Kidney (tissue), 14 donors: ENCODE measurements around the gene SH2D4B. TPM values are rescaled to one million over a fixed set of nuclear protein-coding genes. Genes with fewer than 3 reads are reported as not detected.

Experiments used
- DNase-seq, 5 donors: peaks; one replicate each; pipeline ENCODE4 v3.0.0-alpha.2; 2013 to 2020
- FAIRE-seq: peaks from 2 replicates; lab custom pipeline; 2012; peaks lifted over from hg19 to GRCh38; lab: Jason Lieb, UNC
- H3K27ac ChIP-seq, 2 donors: one replicate each; pipeline ENCODE4 v1.7.0; 2013; ENCODE audit warnings: low read depth in 2 of 2, low read length in 2 of 2, inconsistent platforms in 1 of 2
- H3K27me3 ChIP-seq: one replicate; pipeline ENCODE4 v1.7.1; 2013; ENCODE audit warnings: low read length, inconsistent platforms; ENCODE audit not compliant: control insufficient read depth, insufficient read depth
- H3K36me3 ChIP-seq, 3 donors: one replicate each; pipeline versions ENCODE4 v1.7.0 to v1.7.1; 2013; ENCODE audit warnings: low read length in 3 of 3, control low read depth in 1 of 3, inconsistent platforms in 1 of 3; ENCODE audit not compliant: insufficient read depth in 3 of 3, control insufficient read depth in 2 of 3
- H3K4me1 ChIP-seq, 3 donors: one replicate each; pipeline versions ENCODE4 v1.7.0 to v1.7.1; 2013; ENCODE audit warnings: low read length in 3 of 3, inconsistent platforms in 1 of 3, low read depth in 1 of 3; ENCODE audit not compliant: control insufficient read depth in 2 of 3, insufficient read depth in 2 of 3
- H3K4me3 ChIP-seq, 3 donors: one replicate each; pipeline versions ENCODE4 v1.7.0 to v1.8.1; 2013; ENCODE audit warnings: low read length in 3 of 3, control low read depth in 1 of 3, inconsistent platforms in 1 of 3
- H3K9ac ChIP-seq, 3 donors: one replicate each; pipeline versions ENCODE4 v1.7.0 to v1.7.1; 2013; ENCODE audit warnings: low read length in 3 of 3, control low read depth in 1 of 3, inconsistent platforms in 1 of 3
- H3K9me3 ChIP-seq, 3 donors: one replicate each; pipeline versions ENCODE4 v1.7.0 to v1.7.1; 2013; ENCODE audit warnings: low read length in 3 of 3, control low read depth in 1 of 3, inconsistent platforms in 1 of 3; ENCODE audit not compliant: control insufficient read depth in 2 of 3, insufficient read depth in 1 of 3
- intact Hi-C: fragments of 100-400 bp; cut with DNase I; formaldehyde crosslinking; loops from one replicate; pipeline ENCODE4 v1.11.1; 2022
- polyA plus RNA-seq: library from polyadenylated mRNA; stranded (reverse); fragments of 350-450 nt; fragmentation: Illumina TruSeq; extraction: RNeasy Lipid Tissue Mini Kit (QIAGEN cat#74804); gene quantifications from one replicate; pipeline ENCODE4 v1.2.3, GENCODE V29; 2014; ENCODE audit warnings: low read depth, low replicate concordance; ENCODE audit not compliant: insufficient read depth
- total RNA-seq: library from RNA; stranded (reverse); fragmentation: NEBNext Ultra II Directional; extraction: Animal tissue kit (Norgen Biotek cat#: 25700); gene quantifications from one replicate; pipeline ENCODE4 v1.2.1, GENCODE V29; 2021
- TF ChIP-seq, protein P1 (sequence below): IDR thresholded peaks from 3 replicates; pipeline ENCODE4 v1.5.1; 2012; ENCODE audit warnings: mild to moderate bottlenecking, moderate library complexity, borderline replicate concordance; ENCODE audit not compliant: insufficient read depth; ENCODE audit errors: extremely low read depth
- donor health status: control.
- donor health status: control.
- donor health status: control.
- donor health status: control.
- donor health status: control.
- donor health status: DM: yes; HTN: yes; CAD: no.
- donor health status: Normal renal cell carcinoma (clear cell type).

SH2D4B gene
- total and polyA plus RNA-seq, 2 donors from 2014 or later, result 0.09 TPM; not detected in 1

DNA sequence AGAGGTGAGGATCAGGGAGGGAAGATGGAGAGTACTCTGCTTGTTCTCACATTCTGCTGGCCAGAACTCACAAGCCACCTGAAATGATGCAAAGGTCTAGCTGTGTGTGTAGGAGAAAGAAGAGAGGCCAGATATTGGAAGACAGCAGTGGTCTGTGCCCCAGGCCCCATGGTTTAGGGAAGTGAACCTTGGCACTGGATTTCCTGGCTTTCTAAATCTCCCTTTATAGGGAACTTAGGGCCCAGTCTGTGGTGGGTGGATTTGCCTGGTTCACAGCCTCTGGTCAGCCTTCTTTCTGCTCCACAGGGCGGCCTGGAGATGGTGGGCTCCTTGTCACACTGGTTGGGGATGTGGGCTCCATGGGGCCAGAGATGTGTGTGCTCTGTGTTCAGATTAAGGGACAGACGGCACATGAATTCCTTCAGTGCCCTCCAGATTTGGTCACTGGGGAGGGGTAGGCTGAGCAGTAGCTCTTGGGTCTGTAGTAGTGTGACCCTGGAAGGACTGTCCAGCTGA lies 9.5 kb upstream of the SH2D4B start:
- H3K9ac ChIP-seq, result no peak overlapping the region
- FAIRE-seq (no peak), DNase-seq (no peak)
- H3K27ac ChIP-seq, result no peak overlapping the region
- H3K27me3 ChIP-seq, result no peaks in the 10 kb centered on the region
- peaks cover 0 to 5% (median 3%) of the 10 kb centered on the region in 3 donors for H3K4me1 ChIP-seq
- H3K36me3 ChIP-seq, result no peaks in the 10 kb centered on the region
- TF ChIP-seq, protein P1, sequence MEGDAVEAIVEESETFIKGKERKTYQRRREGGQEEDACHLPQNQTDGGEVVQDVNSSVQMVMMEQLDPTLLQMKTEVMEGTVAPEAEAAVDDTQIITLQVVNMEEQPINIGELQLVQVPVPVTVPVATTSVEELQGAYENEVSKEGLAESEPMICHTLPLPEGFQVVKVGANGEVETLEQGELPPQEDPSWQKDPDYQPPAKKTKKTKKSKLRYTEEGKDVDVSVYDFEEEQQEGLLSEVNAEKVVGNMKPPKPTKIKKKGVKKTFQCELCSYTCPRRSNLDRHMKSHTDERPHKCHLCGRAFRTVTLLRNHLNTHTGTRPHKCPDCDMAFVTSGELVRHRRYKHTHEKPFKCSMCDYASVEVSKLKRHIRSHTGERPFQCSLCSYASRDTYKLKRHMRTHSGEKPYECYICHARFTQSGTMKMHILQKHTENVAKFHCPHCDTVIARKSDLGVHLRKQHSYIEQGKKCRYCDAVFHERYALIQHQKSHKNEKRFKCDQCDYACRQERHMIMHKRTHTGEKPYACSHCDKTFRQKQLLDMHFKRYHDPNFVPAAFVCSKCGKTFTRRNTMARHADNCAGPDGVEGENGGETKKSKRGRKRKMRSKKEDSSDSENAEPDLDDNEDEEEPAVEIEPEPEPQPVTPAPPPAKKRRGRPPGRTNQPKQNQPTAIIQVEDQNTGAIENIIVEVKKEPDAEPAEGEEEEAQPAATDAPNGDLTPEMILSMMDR, result no peak
- H3K9me3 ChIP-seq, result no peaks in the 10 kb centered on the region
- intact Hi-C loops, result no loop called here
- H3K4me3 ChIP-seq, result no peak overlapping the region

DNA sequence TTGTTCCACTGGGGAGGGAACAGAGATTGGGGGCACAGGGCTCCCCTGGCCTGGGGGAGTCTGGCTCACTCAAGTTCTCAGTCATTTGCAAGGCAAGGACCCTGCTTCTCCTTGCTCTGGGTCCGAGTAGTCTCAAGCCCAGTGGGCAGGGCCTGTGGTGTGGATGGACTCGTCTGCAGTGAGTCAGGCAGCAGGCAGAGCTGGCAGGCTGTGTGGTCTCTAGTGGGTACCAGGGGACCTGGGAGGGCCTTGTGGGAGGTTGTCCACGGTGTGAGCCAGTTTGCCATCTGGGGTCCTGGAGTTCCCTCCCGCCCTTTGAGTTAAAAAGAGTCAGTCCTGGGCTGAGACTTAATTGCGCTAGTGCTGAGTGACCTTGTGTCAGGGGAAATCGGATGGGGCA lies 8.8 kb upstream of the SH2D4B start:
- intact Hi-C loops, result no loop called here

DNA sequence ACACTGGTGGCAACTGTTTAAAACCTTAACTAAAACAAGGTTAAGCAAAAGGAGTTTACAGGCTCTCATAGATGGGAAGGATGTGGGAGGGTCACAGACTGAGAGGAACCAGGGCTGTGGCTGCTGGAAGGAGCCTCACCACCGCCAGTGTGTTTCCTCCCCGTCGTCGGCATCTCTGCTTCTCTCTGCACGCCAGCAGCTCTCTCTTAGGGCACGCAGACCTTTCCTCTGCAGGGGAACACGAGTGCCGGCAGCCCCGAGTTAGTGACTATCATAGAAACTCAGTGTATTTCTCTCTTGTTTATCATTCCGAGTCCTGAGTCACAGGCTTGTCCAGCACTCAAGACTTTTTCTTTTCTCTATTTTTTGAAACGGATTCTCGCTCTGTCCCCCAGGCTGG lies 8.1 kb upstream of the SH2D4B start:
- Histone ChIP-seq H3K27ac (no peak overlapping the region), H3K9me3 (no peaks in the 10 kb centered on the region), H3K4me1 (peaks cover 0 to 5% (median 3%) of the 10 kb centered on the region in 3 donors), H3K9ac (no peak overlapping the region), H3K27me3 (no peaks in the 10 kb centered on the region), H3K36me3 (no peaks in the 10 kb centered on the region), H3K4me3 (no peak overlapping the region)
- no peak for DNase-seq
- intact Hi-C loops, result no loop called here
- no peak for FAIRE-seq
- TF ChIP-seq, protein P1, result no peak

More for the DNA sequence above, 8.8 kb upstream of the SH2D4B start:
- Histone ChIP-seq H3K27me3 (no peaks in the 10 kb centered on the region), H3K4me3 (no peak overlapping the region), H3K9ac (no peak overlapping the region), H3K9me3 (no peaks in the 10 kb centered on the region), H3K4me1 (peaks cover 0 to 5% (median 3%) of the 10 kb centered on the region in 3 donors), H3K27ac (no peak overlapping the region), H3K36me3 (no peaks in the 10 kb centered on the region)
- FAIRE-seq (no peak), DNase-seq (no peak)
- TF ChIP-seq, protein P1, result no peak

DNA sequence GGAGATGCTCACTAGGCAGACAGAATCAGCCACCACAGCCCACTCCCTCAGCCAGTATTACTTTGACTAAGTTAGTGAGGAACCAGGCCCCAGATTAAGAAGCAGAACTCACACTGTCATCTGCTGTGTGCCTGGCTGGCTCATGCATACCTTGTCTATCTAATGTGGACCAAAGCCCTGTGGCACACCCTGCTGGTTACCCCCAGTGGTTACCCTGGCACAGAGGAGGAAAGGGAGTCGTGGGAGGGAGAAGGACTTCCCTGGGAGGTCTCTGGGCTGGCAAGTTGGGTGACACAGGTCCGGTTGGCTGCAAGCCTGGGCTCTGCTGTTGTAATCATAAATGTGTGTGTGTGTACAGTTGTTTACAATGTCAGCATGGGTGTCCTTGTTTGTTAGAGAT lies 7.5 kb upstream of the SH2D4B start:
- Histone ChIP-seq H3K27me3 (no peaks in the 10 kb centered on the region), H3K36me3 (no peaks in the 10 kb centered on the region), H3K9me3 (no peaks in the 10 kb centered on the region), H3K9ac (no peak overlapping the region), H3K27ac (no peak overlapping the region), H3K4me1 (peaks cover 0 to 5% (median 3%) of the 10 kb centered on the region in 3 donors), H3K4me3 (no peak overlapping the region)
- intact Hi-C loops, result no loop called here
- DNase-seq (no peak), FAIRE-seq (no peak)
- TF ChIP-seq, protein P1, result no peak
